H1 (cell line): ENCODE results near the gene MPPE1. TPM values are rescaled to one million over a fixed set of nuclear protein-coding genes. Genes with fewer than 3 reads are reported as not detected.
A peak's percentile ranks its signal among the peaks of the same experiment; 100 is the strongest.

ENCODE experiments used
- BACH1 ChIP-seq: IDR thresholded peaks from 2 replicates; pipeline ENCODE4 v1.6.1; 2012; ENCODE audit warnings: low read length, improper control_type of control experiment
- BCL11A ChIP-seq, 2 experiments: IDR thresholded peaks; one replicate each; pipeline ENCODE4 v1.6.1; 2011; ENCODE audit warnings: low read depth in 2 of 2, low read length in 2 of 2, mild to moderate bottlenecking in 2 of 2
- BRCA1 ChIP-seq: IDR thresholded peaks from 2 replicates; pipeline ENCODE4 v1.6.1; 2012; ENCODE audit warnings: low read depth, low read length, improper control_type of control experiment
- CHD1 ChIP-seq: IDR thresholded peaks from 2 replicates; pipeline ENCODE4 v1.6.1; 2012; ENCODE audit warnings: low read depth, low read length, improper control_type of control experiment
- CREB1 ChIP-seq: IDR thresholded peaks from 2 replicates; pipeline ENCODE4 v1.6.1; 2012; ENCODE audit warnings: inconsistent platforms
- CTBP2 ChIP-seq: IDR thresholded peaks from 2 replicates; pipeline ENCODE4 v1.7.0; 2011; ENCODE audit warnings: borderline replicate concordance, mild to moderate bottlenecking, moderate library complexity, mixed read lengths, low read length; ENCODE audit not compliant: insufficient read depth, insufficient read length
- EP300 ChIP-seq, 2 experiments: IDR thresholded peaks; 1 replicate in 1 of 2; 2 replicates in 1 of 2; pipeline ENCODE4 v1.6.1; 2011 to 2012; ENCODE audit warnings: low read depth in 2 of 2, low read length in 2 of 2, mild to moderate bottlenecking in 2 of 2, borderline replicate concordance in 1 of 2, inconsistent platforms in 1 of 2, moderate library complexity in 1 of 2
- EZH2 ChIP-seq: fragments of 200-600 bp; sonication (generic); IDR thresholded peaks from 2 replicates; pipeline ENCODE4 v1.7.1; 2012; ENCODE audit warnings: low read depth, mild to moderate bottlenecking, moderate library complexity, low read length, inconsistent platforms; ENCODE audit not compliant: severe bottlenecking
- HDAC6 ChIP-seq: IDR thresholded peaks from one replicate; pipeline ENCODE4 v1.7.1; 2012; ENCODE audit warnings: low read depth, mild to moderate bottlenecking, inconsistent platforms, low read length, moderate library complexity
- KDM1A ChIP-seq: fragments of 200-600, 300-600 bp; sonication (generic); IDR thresholded peaks from 2 replicates; pipeline ENCODE4 v1.7.1; 2016; ENCODE audit warnings: mild to moderate bottlenecking, low read length, borderline replicate concordance
- NRF1 ChIP-seq: IDR thresholded peaks from 2 replicates; pipeline ENCODE4 v1.6.1; 2011; ENCODE audit warnings: mild to moderate bottlenecking, low read depth, low read length, improper control_type of control experiment
- RXRA ChIP-seq: IDR thresholded peaks from 2 replicates; pipeline ENCODE4 v1.6.1; 2011; ENCODE audit warnings: low read depth, mild to moderate bottlenecking, low read length, moderate library complexity; ENCODE audit not compliant: insufficient read depth
- SAP30 ChIP-seq: fragments of 300-600 bp; sonication (generic); IDR thresholded peaks from 2 replicates; pipeline ENCODE4 v1.7.1; 2012; ENCODE audit warnings: low read length, moderate library complexity, mild to moderate bottlenecking, inconsistent platforms; ENCODE audit not compliant: insufficient read depth, insufficient replicate concordance
- SP2 ChIP-seq: IDR thresholded peaks from 2 replicates; pipeline ENCODE4 v1.6.1; 2012; ENCODE audit warnings: mild to moderate bottlenecking, low read length, inconsistent platforms
- SUZ12 ChIP-seq: fragments of 200-600 bp; sonication (generic); IDR thresholded peaks from 2 replicates; pipeline ENCODE4 v1.6.1; 2012; ENCODE audit warnings: mild to moderate bottlenecking, inconsistent platforms, low read length, moderate library complexity, mixed read lengths
- TAF7 ChIP-seq: optimal IDR thresholded peaks from 2 replicates; pipeline ENCODE3; 2011; ENCODE audit warnings: low read depth, mild to moderate bottlenecking, inconsistent platforms, low read length, moderate library complexity, borderline replicate concordance
- YY1 ChIP-seq: IDR thresholded peaks from 2 replicates; pipeline ENCODE4 v1.6.1; 2011; ENCODE audit warnings: low read depth, mild to moderate bottlenecking, low read length
- polyA plus RNA-seq, 7 experiments: library from polyadenylated mRNA; depleted of rRNA in 3 of 7; stranded (reverse) in 5 of 7; unstranded in 2 of 7; fragments of >200 nt in 5 of 7; fragments of 200-250 nt in 2 of 7; gene quantifications; 1 replicate in 5 of 7; 2 replicates in 1 of 7; 4 replicates in 1 of 7; pipeline versions ENCODE4 v1.2.1 to v1.2.3, GENCODE V29; 2011 to 2013; ENCODE audit warnings: missing spikeins in 2 of 7, mixed read lengths in 2 of 7
- total RNA-seq: library from RNA; stranded (reverse); fragmentation: NEBNext Ultra II Directional; extraction: Animal tissue kit (Norgen Biotek cat#: 25700); gene quantifications from 2 replicates; pipeline ENCODE4 v1.2.1, GENCODE V29; 2021
- TF ChIP-seq, protein P1 (sequence below): IDR thresholded peaks from 2 replicates; pipeline ENCODE4 v1.6.1; 2012; ENCODE audit warnings: inconsistent platforms
- TF ChIP-seq, protein P2 (sequence below): IDR thresholded peaks from 2 replicates; pipeline ENCODE4 v1.6.1; 2011; ENCODE audit warnings: low read length, improper control_type of control experiment
- TF ChIP-seq, protein P3 (sequence below): IDR thresholded peaks from 2 replicates; pipeline ENCODE4 v1.6.1; 2012; ENCODE audit warnings: low read length, inconsistent platforms

MPPE1 gene
- total and polyA plus RNA-seq, 2 of the 8 experiments (the other 6 are each of a cell fraction or from before 2014, with no cell fraction given) = 13.7 to 20.9 TPM

DNA sequence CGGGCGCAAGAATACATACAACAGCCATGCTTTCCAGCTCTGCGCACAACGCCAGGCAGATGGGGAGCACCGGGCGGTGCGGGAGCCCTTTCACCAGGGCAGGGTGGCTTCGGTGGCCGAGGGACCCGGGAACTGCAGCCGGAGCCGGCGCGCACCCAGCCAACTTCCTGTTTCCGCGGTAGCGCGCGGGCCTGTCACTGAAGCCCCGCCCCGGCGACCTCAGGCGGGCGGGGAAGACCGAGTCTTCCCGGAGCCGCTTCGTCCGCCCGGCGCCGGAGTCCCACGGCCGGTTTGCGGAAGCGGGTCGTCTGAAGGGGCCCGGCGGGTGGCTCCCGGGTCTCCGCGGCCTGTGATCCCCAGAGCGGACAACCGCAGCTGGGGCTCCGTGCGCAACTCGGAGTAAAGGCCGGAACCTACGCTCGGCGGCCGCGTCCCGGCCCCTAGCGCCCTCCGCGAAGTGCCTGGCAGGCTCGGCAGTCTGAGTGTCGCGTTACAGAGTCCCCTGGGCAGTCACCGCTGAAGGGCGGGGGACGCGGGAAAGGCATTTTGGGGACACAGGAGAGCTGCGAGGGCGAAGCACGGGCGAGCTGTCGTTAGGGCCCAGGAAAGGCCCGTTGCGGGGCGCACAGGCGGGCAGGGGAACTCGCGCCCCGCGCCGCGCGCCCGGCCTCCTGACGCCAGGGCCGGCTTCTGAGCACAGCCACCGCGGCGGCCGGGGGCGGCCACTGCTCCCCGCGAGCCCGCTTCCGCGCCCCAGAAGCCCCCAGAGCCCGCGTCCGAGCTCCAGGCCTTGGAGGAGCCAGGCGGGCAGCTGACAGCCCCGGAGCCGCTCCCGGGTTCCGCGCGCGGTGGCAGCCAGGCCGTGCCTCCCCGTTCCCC is at the start of gene MPPE1 (continued):
- TF ChIP-seq RXRA (no peak), SAP30 (no peak), EP300 (IDR thresholded peaks at IDR 0.05; ENCODE audit: borderline replicate concordance in 1 of 2, low read depth in 2 of 2, low read length in 2 of 2) (no peak), SUZ12 (no peak), EZH2 (peak; percentile 35), CHD1 (no peak), NRF1 (no peak), TAF7 (no peak), HDAC6 (no peak), BCL11A (IDR thresholded peaks at IDR 0.05; ENCODE audit: low read depth in 2 of 2, low read length in 2 of 2) (no peak), BRCA1 (no peak), KDM1A (no peak), SP2 (no peak), CTBP2 (peak; percentile 27), YY1 (no peak), CREB1 (no peak), BACH1 (no peak)
- TF ChIP-seq, protein P1, sequence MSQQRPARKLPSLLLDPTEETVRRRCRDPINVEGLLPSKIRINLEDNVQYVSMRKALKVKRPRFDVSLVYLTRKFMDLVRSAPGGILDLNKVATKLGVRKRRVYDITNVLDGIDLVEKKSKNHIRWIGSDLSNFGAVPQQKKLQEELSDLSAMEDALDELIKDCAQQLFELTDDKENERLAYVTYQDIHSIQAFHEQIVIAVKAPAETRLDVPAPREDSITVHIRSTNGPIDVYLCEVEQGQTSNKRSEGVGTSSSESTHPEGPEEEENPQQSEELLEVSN = peak; percentile 60; the same call in 1 of the 2 replicates
- TF ChIP-seq, protein P2, sequence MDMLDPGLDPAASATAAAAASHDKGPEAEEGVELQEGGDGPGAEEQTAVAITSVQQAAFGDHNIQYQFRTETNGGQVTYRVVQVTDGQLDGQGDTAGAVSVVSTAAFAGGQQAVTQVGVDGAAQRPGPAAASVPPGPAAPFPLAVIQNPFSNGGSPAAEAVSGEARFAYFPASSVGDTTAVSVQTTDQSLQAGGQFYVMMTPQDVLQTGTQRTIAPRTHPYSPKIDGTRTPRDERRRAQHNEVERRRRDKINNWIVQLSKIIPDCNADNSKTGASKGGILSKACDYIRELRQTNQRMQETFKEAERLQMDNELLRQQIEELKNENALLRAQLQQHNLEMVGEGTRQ = no peak
- TF ChIP-seq, protein P3, sequence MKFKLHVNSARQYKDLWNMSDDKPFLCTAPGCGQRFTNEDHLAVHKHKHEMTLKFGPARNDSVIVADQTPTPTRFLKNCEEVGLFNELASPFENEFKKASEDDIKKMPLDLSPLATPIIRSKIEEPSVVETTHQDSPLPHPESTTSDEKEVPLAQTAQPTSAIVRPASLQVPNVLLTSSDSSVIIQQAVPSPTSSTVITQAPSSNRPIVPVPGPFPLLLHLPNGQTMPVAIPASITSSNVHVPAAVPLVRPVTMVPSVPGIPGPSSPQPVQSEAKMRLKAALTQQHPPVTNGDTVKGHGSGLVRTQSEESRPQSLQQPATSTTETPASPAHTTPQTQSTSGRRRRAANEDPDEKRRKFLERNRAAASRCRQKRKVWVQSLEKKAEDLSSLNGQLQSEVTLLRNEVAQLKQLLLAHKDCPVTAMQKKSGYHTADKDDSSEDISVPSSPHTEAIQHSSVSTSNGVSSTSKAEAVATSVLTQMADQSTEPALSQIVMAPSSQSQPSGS = no peak
